ENCODE results near the gene C6orf118. TPM values are rescaled to one million over a fixed set of nuclear protein-coding genes. Genes with fewer than 3 reads are reported as not detected.
A peak's percentile ranks its signal among the peaks of the same experiment; 100 is the strongest.

C6orf118 gene
- total RNA-seq, 1 experiment from 2014 or later = not detected

GRCh38 chr6:165236326-165236725, 73.1 kb downstream of the C6orf118 start:
- Histone ChIP-seq H3K4me3 (ENCODE audit: low read length) (no peak overlapping the region), H3K36me3 (ENCODE audit: insufficient read depth, low read length) (no peaks in the 10 kb centered on the region), H3K27me3 (ENCODE audit: low read length) (no peaks in the 10 kb centered on the region), H3K9ac (ENCODE audit: low read length) (no peak overlapping the region), H3K27ac (ENCODE audit: low read length) (no peak overlapping the region), H4K20me1 (ENCODE audit: insufficient read depth, low read depth, low read length) (no peaks in the 10 kb centered on the region), H3K9me2 (replicated peaks; ENCODE audit: insufficient read depth, low read length) (no peaks in the 10 kb centered on the region), H3K9me3 (ENCODE audit: low read length) (no peaks in the 10 kb centered on the region), H2AFZ (ENCODE audit: low read length) (no peak overlapping the region), H3K4me1 (ENCODE audit: low read length) (no peaks in the 10 kb centered on the region), H3K4me2 (ENCODE audit: low read depth, low read length, poor library complexity, severe bottlenecking) (no peak overlapping the region), H3K79me2 (ENCODE audit: low read length) (no peaks in the 10 kb centered on the region)
- DNase-seq = no peak

- no peaks in the 10 kb centered on the region for H3K27me3 ChIP-seq (ENCODE audit: low read length)
- no peaks in the 10 kb centered on the region for H3K4me1 ChIP-seq (ENCODE audit: low read length)
- H2AFZ ChIP-seq (ENCODE audit: low read length) = no peak overlapping the region
- H3K9me3 ChIP-seq (ENCODE audit: low read length) = no peaks in the 10 kb centered on the region
- H3K79me2 ChIP-seq (ENCODE audit: low read length) = no peaks in the 10 kb centered on the region
- DNase-seq = no peak
- H3K4me3 ChIP-seq (ENCODE audit: low read length) = no peak overlapping the region
- no peaks in the 10 kb centered on the region for H3K9me2 ChIP-seq (replicated peaks; ENCODE audit: insufficient read depth, low read length)
- H3K4me2 ChIP-seq (ENCODE audit: low read depth, low read length, poor library complexity, severe bottlenecking) = no peak overlapping the region
- no peaks in the 10 kb centered on the region for H3K36me3 ChIP-seq (ENCODE audit: insufficient read depth, low read length)
- no peak overlapping the region for H3K9ac ChIP-seq (ENCODE audit: low read length)
- H3K27ac ChIP-seq (ENCODE audit: low read length) = no peak overlapping the region
- H4K20me1 ChIP-seq (ENCODE audit: insufficient read depth, low read depth, low read length) = no peaks in the 10 kb centered on the region
These were observed 76.5 kb downstream of the C6orf118 start for GRCh38 chr6:165232731-165233488.

- Histone ChIP-seq H3K4me3 (ENCODE audit: low read length) (no peak overlapping the region), H3K79me2 (ENCODE audit: low read length) (no peaks in the 10 kb centered on the region), H3K27me3 (ENCODE audit: low read length) (no peaks in the 10 kb centered on the region), H3K4me1 (ENCODE audit: low read length) (no peaks in the 10 kb centered on the region), H4K20me1 (ENCODE audit: insufficient read depth, low read depth, low read length) (no peaks in the 10 kb centered on the region), H3K4me2 (ENCODE audit: low read depth, low read length, poor library complexity, severe bottlenecking) (no peak overlapping the region), H3K36me3 (ENCODE audit: insufficient read depth, low read length) (no peaks in the 10 kb centered on the region), H3K9me2 (replicated peaks; ENCODE audit: insufficient read depth, low read length) (no peaks in the 10 kb centered on the region), H3K27ac (ENCODE audit: low read length) (no peak overlapping the region), H2AFZ (ENCODE audit: low read length) (no peak overlapping the region), H3K9ac (ENCODE audit: low read length) (no peak overlapping the region), H3K9me3 (ENCODE audit: low read length) (no peaks in the 10 kb centered on the region)
- DNase-seq = peak; percentile 49
These were observed 77.5 kb downstream of the C6orf118 start for GRCh38 chr6:165231581-165232561.

DNA sequence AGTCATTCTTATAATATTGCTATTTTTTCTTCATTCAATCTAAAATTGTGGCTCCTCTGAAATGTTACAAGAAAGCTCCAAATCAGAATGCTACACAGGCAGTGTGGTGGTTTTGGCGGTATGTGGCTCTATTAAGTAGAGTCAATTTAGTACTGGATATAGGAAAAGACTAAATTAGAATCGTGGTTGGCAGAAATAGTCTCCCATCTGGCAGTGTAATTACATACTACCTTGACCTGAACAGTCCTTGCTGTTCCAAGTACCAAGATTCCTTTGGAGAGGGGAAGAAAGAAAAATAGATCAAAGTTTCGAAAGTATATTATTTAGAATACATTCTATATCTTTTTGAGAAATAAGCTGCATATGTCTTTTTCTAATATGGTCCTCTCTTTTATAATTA, 78.2 kb downstream of the C6orf118 start:
- H3K79me2 ChIP-seq (ENCODE audit: low read length) = no peaks in the 10 kb centered on the region
- no peak overlapping the region for H2AFZ ChIP-seq (ENCODE audit: low read length)
- H3K9me3 ChIP-seq (ENCODE audit: low read length) = no peaks in the 10 kb centered on the region
- no peak overlapping the region for H3K9ac ChIP-seq (ENCODE audit: low read length)
- no peak for DNase-seq
- H3K4me2 ChIP-seq (ENCODE audit: low read depth, low read length, poor library complexity, severe bottlenecking) = no peak overlapping the region
- no peaks in the 10 kb centered on the region for H3K36me3 ChIP-seq (ENCODE audit: insufficient read depth, low read length)
- no peaks in the 10 kb centered on the region for H3K9me2 ChIP-seq (replicated peaks; ENCODE audit: insufficient read depth, low read length)
- no peak overlapping the region for H3K4me3 ChIP-seq (ENCODE audit: low read length)
- H3K27me3 ChIP-seq (ENCODE audit: low read length) = no peaks in the 10 kb centered on the region
- no peaks in the 10 kb centered on the region for H3K4me1 ChIP-seq (ENCODE audit: low read length)
- H3K27ac ChIP-seq (ENCODE audit: low read length) = no peak overlapping the region
- no peaks in the 10 kb centered on the region for H4K20me1 ChIP-seq (ENCODE audit: insufficient read depth, low read depth, low read length)

Data from Karpas-422 (cell line).